Mesenchymal stem cell (in vitro differentiated cells and primary cell): ENCODE data around the gene TSC22D2.
"Not testable (repeated sequence)": the region's sequence is repeated elsewhere in the genome, so short reads cannot be mapped to it uniquely, and the experiment has no call there.

Source experiments
- DNase-seq: peaks from one replicate; pipeline ENCODE4 v3.0.0-alpha.2; 2013
- H2AFZ ChIP-seq: one replicate; pipeline ENCODE4 v1.6.1; 2013; ENCODE audit warnings: low read depth, mild to moderate bottlenecking, control low read depth, inconsistent platforms, low read length, moderate library complexity
- H2AK5ac ChIP-seq: 2 replicates; pipeline ENCODE4 v1.6.1; 2013; ENCODE audit warnings: low read length, moderate library complexity, mild to moderate bottlenecking, inconsistent platforms; ENCODE audit not compliant: severe bottlenecking
- H2BK120ac ChIP-seq: one replicate; pipeline ENCODE4 v1.6.1; 2013; ENCODE audit warnings: low read depth, mild to moderate bottlenecking, inconsistent platforms, low read length, moderate library complexity
- H2BK12ac ChIP-seq, 2 experiments: one replicate each; pipeline ENCODE4 v1.6.1; 2013; ENCODE audit warnings: inconsistent platforms in 2 of 2, low read length in 2 of 2, mild to moderate bottlenecking in 2 of 2, moderate library complexity in 2 of 2, control low read depth in 1 of 2
- H2BK15ac ChIP-seq: one replicate; pipeline ENCODE4 v1.6.1; 2013; ENCODE audit warnings: mild to moderate bottlenecking, low read depth, inconsistent platforms; ENCODE audit not compliant: poor library complexity, severe bottlenecking
- H2BK5ac ChIP-seq: 2 replicates; pipeline ENCODE4 v1.6.1; 2013; ENCODE audit warnings: low read depth, mild to moderate bottlenecking, low read length, control low read depth, inconsistent platforms; ENCODE audit not compliant: poor library complexity, severe bottlenecking
- H3K14ac ChIP-seq, 2 experiments: one replicate each; pipeline ENCODE4 v1.6.1; 2013; ENCODE audit warnings: inconsistent platforms in 2 of 2, low read length in 2 of 2, control low read depth in 1 of 2, mild to moderate bottlenecking in 1 of 2, moderate library complexity in 1 of 2
- H3K18ac ChIP-seq, 2 experiments: one replicate each; pipeline ENCODE4 v1.6.1; 2013; ENCODE audit warnings: inconsistent platforms in 2 of 2, low read length in 2 of 2, control low read depth in 1 of 2, low read depth in 1 of 2, mild to moderate bottlenecking in 1 of 2
- H3K23ac ChIP-seq, 2 experiments: one replicate each; pipeline ENCODE4 v1.6.1; 2013; ENCODE audit warnings: inconsistent platforms in 2 of 2, low read length in 2 of 2, mild to moderate bottlenecking in 2 of 2, moderate library complexity in 2 of 2, control low read depth in 1 of 2
- H3K27ac ChIP-seq: 2 replicates; pipeline ENCODE4 v1.5.1; 2013; ENCODE audit warnings: mild to moderate bottlenecking, moderate library complexity, low read length, control low read depth, inconsistent platforms; ENCODE audit not compliant: poor library complexity, severe bottlenecking
- H3K27me3 ChIP-seq, 2 experiments: 2 replicates each; pipeline versions ENCODE4 v1.6.1 to v1.7.0; 2013; ENCODE audit warnings: low read length in 2 of 2, mild to moderate bottlenecking in 2 of 2, moderate library complexity in 2 of 2, control low read depth in 1 of 2, inconsistent platforms in 1 of 2; ENCODE audit not compliant: control insufficient read depth in 1 of 2, insufficient read depth in 1 of 2
- H3K36me3 ChIP-seq, 2 experiments: 2 replicates each; pipeline versions ENCODE4 v1.6.1 to v1.7.0; 2013; ENCODE audit warnings: low read length in 2 of 2, control low read depth in 1 of 2, inconsistent platforms in 1 of 2, low read depth in 1 of 2, mild to moderate bottlenecking in 1 of 2; ENCODE audit not compliant: insufficient read depth in 2 of 2, control insufficient read depth in 1 of 2
- H3K4ac ChIP-seq, 2 experiments: one replicate each; pipeline ENCODE4 v1.6.1; 2013; ENCODE audit warnings: inconsistent platforms in 2 of 2, low read length in 2 of 2, mild to moderate bottlenecking in 2 of 2, moderate library complexity in 2 of 2, control low read depth in 1 of 2, low read depth in 1 of 2
- H3K4me1 ChIP-seq: 2 replicates; pipeline ENCODE4 v1.6.1; 2013; ENCODE audit warnings: low read depth, low read length, control low read depth; ENCODE audit not compliant: control insufficient read depth, insufficient read depth
- H3K4me2 ChIP-seq: 2 replicates; pipeline ENCODE4 v1.6.1; 2013; ENCODE audit warnings: low read length, mild to moderate bottlenecking, inconsistent platforms; ENCODE audit not compliant: poor library complexity, severe bottlenecking
- H3K4me3 ChIP-seq, 2 experiments: 2 replicates each; pipeline versions ENCODE4 v1.5.1 to v1.7.0; 2013; ENCODE audit warnings: low read length in 2 of 2, mild to moderate bottlenecking in 2 of 2, control low read depth in 1 of 2, low read depth in 1 of 2; ENCODE audit not compliant: insufficient read depth in 1 of 2
- H3K79me1 ChIP-seq: replicated peaks from 2 replicates; pipeline ENCODE4 v1.6.1; 2013; ENCODE audit warnings: mild to moderate bottlenecking, control low read depth, low read length, inconsistent platforms; ENCODE audit not compliant: poor library complexity, severe bottlenecking
- H3K9ac ChIP-seq: 2 replicates; pipeline ENCODE4 v1.7.0; 2013; ENCODE audit warnings: mild to moderate bottlenecking, low read length, moderate library complexity
- H3K9me3 ChIP-seq: 2 replicates; pipeline ENCODE4 v1.7.0; 2013; ENCODE audit warnings: mild to moderate bottlenecking, low read length; ENCODE audit not compliant: control insufficient read depth
- H4K8ac ChIP-seq: one replicate; pipeline ENCODE4 v1.6.1; 2013; ENCODE audit warnings: inconsistent platforms, mild to moderate bottlenecking, low read length, moderate library complexity
- H4K91ac ChIP-seq: one replicate; pipeline ENCODE4 v1.6.1; 2013; ENCODE audit warnings: mild to moderate bottlenecking, low read length, inconsistent platforms
- WGBS: methylation state at CpG from one replicate; pipeline ENCODE4 v1.1.7; 2013; ENCODE audit warnings: mixed read lengths; 5-methylcytosine and 5-hydroxymethylcytosine counted together

Gene TSC22D2

GRCh38 chr3:150472421-150472820, 64.3 kb downstream of the TSC22D2 start:
- Histone ChIP-seq H3K27ac (no peak overlapping the region), H3K36me3 (no peaks in the 10 kb centered on the region), H3K23ac (no peak overlapping the region), H3K79me1 (peaks cover 1% of the 10 kb centered on the region), H2BK120ac (no peak overlapping the region), H3K14ac (no peak overlapping the region), H2BK15ac (no peak overlapping the region), H3K4ac (no peak overlapping the region), H3K9ac (no peak overlapping the region), H3K4me1 (peaks cover 1% of the 10 kb centered on the region), H4K91ac (no peak overlapping the region), H4K8ac (no peak overlapping the region), H2AFZ (no peak overlapping the region), H3K18ac (no peak overlapping the region), H2AK5ac (no peak overlapping the region), H3K4me2 (no peak overlapping the region), H2BK12ac (no peak overlapping the region), H3K27me3 (no peaks in the 10 kb centered on the region), H3K4me3 (no peak overlapping the region), H2BK5ac (no peak overlapping the region), H3K9me3 (peaks cover 12% of the 10 kb centered on the region)
- 67% methylated on average over 1 of the region's 1 CpG for WGBS
- DNase-seq, result no peak

GRCh38 chr3:150473161-150473560, 65.1 kb downstream of the TSC22D2 start:
- not testable (repeated sequence) for H2BK120ac ChIP-seq

GRCh38 chr3:150479370-150479769, 71.3 kb downstream of the TSC22D2 start:
- H2BK120ac ChIP-seq, result no peak overlapping the region
- no peak overlapping the region for H3K4ac ChIP-seq
- H3K9ac ChIP-seq, result no peak overlapping the region
- no peaks in the 10 kb centered on the region for H3K4me1 ChIP-seq
- no peak overlapping the region for H3K4me3 ChIP-seq
- peaks cover 1% of the 10 kb centered on the region for H3K79me1 ChIP-seq
- no peak overlapping the region for H3K23ac ChIP-seq
- H3K14ac ChIP-seq, result no peak overlapping the region
- H2BK15ac ChIP-seq, result no peak overlapping the region
- no peak overlapping the region for H3K27ac ChIP-seq
- H2AFZ ChIP-seq, result no peak overlapping the region
- no peak overlapping the region for H4K8ac ChIP-seq
- no peak overlapping the region for H4K91ac ChIP-seq
- no peak overlapping the region for H2BK12ac ChIP-seq
- no peak for DNase-seq
- H3K18ac ChIP-seq, result no peak overlapping the region
- H2BK5ac ChIP-seq, result no peak overlapping the region
- H3K4me2 ChIP-seq, result no peak overlapping the region
- peaks cover 21% of the 10 kb centered on the region for H3K9me3 ChIP-seq
- H3K36me3 ChIP-seq, result no peaks in the 10 kb centered on the region
- H2AK5ac ChIP-seq, result no peak overlapping the region
- no peaks in the 10 kb centered on the region for H3K27me3 ChIP-seq

More at GRCh38 chr3:150473161-150473560, 65.1 kb downstream of the TSC22D2 start:
- not testable (repeated sequence) for H4K8ac ChIP-seq, H2BK12ac ChIP-seq, H2AFZ ChIP-seq, H4K91ac ChIP-seq, H3K18ac ChIP-seq, H3K27ac ChIP-seq, H3K27me3 ChIP-seq, H3K79me1 ChIP-seq, DNase-seq, H2BK5ac ChIP-seq, H3K14ac ChIP-seq, H2BK15ac ChIP-seq, H3K9ac ChIP-seq, H3K4me1 ChIP-seq, H3K4ac ChIP-seq, H3K4me2 ChIP-seq, H3K36me3 ChIP-seq, H3K23ac ChIP-seq, H2AK5ac ChIP-seq, H3K4me3 ChIP-seq
- 91% methylated on average over 6 of the region's 8 CpGs for WGBS
- H3K9me3 ChIP-seq, result peaks cover 16% of the 10 kb centered on the region

DNA sequence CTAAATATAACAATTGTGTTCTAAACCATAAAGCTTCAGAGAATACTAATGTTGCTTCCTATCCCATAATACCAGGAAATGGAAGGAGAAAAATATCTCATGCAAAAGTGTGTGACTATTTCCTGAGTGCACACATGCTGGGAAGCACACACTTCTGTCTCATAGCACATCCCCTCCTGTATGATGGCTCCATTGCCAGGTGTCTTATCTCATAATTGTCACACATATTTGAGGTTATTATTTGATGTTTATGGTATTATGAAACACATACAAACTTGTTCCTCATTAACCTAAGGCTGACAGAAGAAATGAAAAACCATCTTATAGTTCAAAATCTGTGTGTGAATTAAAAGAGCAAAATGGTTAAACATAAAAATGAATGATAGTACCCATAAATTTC, 72.8 kb downstream of the TSC22D2 start:
- no peak overlapping the region for H3K27ac ChIP-seq
- peaks cover 26% of the 10 kb centered on the region for H3K9me3 ChIP-seq
- no peak overlapping the region for H3K4me3 ChIP-seq
- H2AK5ac ChIP-seq, result no peak overlapping the region
- no peak overlapping the region for H2BK120ac ChIP-seq
- no peak overlapping the region for H3K14ac ChIP-seq
- no peak overlapping the region for H4K91ac ChIP-seq
- no peak overlapping the region for H3K4me2 ChIP-seq
- no peak for DNase-seq
- no peak overlapping the region for H3K9ac ChIP-seq
- no peak overlapping the region for H3K23ac ChIP-seq
- no peak overlapping the region for H3K18ac ChIP-seq
- H2AFZ ChIP-seq, result no peak overlapping the region
- H4K8ac ChIP-seq, result no peak overlapping the region
- H3K4me1 ChIP-seq, result no peaks in the 10 kb centered on the region
- H2BK15ac ChIP-seq, result no peak overlapping the region
- H2BK12ac ChIP-seq, result no peak overlapping the region
- H3K4ac ChIP-seq, result no peak overlapping the region
- H3K36me3 ChIP-seq, result no peaks in the 10 kb centered on the region
- no peaks in the 10 kb centered on the region for H3K27me3 ChIP-seq
- no peak overlapping the region for H2BK5ac ChIP-seq
- peaks cover 1% of the 10 kb centered on the region for H3K79me1 ChIP-seq
